CD14-positive monocyte (primary cell): Measurements from ENCODE around the gene BCR. TPM values are rescaled to one million over a fixed set of nuclear protein-coding genes. Genes with fewer than 3 reads are reported as not detected.
A peak's percentile ranks its signal among the peaks of the same experiment; 100 is the strongest.

Experiments used
- DNase-seq, 3 donors: peaks; one replicate each; pipeline ENCODE4 v3.0.0-alpha.2; 2011 to 2022
- H2AFZ ChIP-seq: 2 replicates; pipeline ENCODE4 v1.6.0; 2012; ENCODE audit warnings: mild to moderate bottlenecking, low read depth, low read length, inconsistent platforms; ENCODE audit not compliant: insufficient read depth, poor library complexity, severe bottlenecking
- H3K27ac ChIP-seq, 2 donors: 1 replicate in 1 of 2; 2 replicates in 1 of 2; pipeline ENCODE4 v1.5.1; 2012 to 2013; ENCODE audit warnings: low read length in 2 of 2, control low read depth in 1 of 2, inconsistent platforms in 1 of 2, low read depth in 1 of 2, mild to moderate bottlenecking in 1 of 2
- H3K27me3 ChIP-seq, 2 donors: one replicate each; pipeline versions ENCODE4 v1.6.0 to v1.6.1; 2011 to 2013; ENCODE audit warnings: low read length in 2 of 2; ENCODE audit not compliant: control insufficient read depth in 2 of 2, insufficient read depth in 2 of 2
- H3K36me3 ChIP-seq, 2 donors: replicated peaks in 1 of 2; 1 replicate in 1 of 2; 2 replicates in 1 of 2; pipeline versions ENCODE4 v1.5.1 to v1.6.1; 2012 to 2013; ENCODE audit warnings: low read length in 2 of 2, control low read depth in 1 of 2, inconsistent platforms in 1 of 2, mild to moderate bottlenecking in 1 of 2; ENCODE audit not compliant: insufficient read depth in 2 of 2, control insufficient read depth in 1 of 2
- H3K4me1 ChIP-seq, 2 donors: 1 replicate in 1 of 2; 2 replicates in 1 of 2; pipeline versions ENCODE4 v1.5.1 to v1.6.1; 2012 to 2013; ENCODE audit warnings: low read length in 2 of 2, control low read depth in 1 of 2, inconsistent platforms in 1 of 2, mild to moderate bottlenecking in 1 of 2, moderate library complexity in 1 of 2; ENCODE audit not compliant: insufficient read depth in 2 of 2, control insufficient read depth in 1 of 2
- H3K4me2 ChIP-seq: replicated peaks from 2 replicates; pipeline ENCODE3; 2012; ENCODE audit warnings: low read length, moderate library complexity, mild to moderate bottlenecking; ENCODE audit not compliant: poor library complexity, severe bottlenecking; ENCODE audit errors: extremely low read depth
- H3K4me3 ChIP-seq, 3 experiments: fragments of 200-600 bp in 1 of 3; sonication (generic) in 1 of 3; replicated peaks in 1 of 3; 1 replicate in 2 of 3; 2 replicates in 1 of 3; pipeline ENCODE4 v1.5.1; 2011 to 2013; ENCODE audit warnings: low read length in 3 of 3, mild to moderate bottlenecking in 3 of 3, control low read depth in 2 of 3, low read depth in 2 of 3, inconsistent platforms in 1 of 3, moderate library complexity in 1 of 3
- H3K79me2 ChIP-seq: 2 replicates; pipeline ENCODE4 v1.6.0; 2012; ENCODE audit warnings: mild to moderate bottlenecking, control low read depth, inconsistent platforms, low read length, moderate library complexity; ENCODE audit not compliant: insufficient read depth
- H3K9ac ChIP-seq: 2 replicates; pipeline ENCODE4 v1.6.0; 2017; ENCODE audit warnings: low read length, mild to moderate bottlenecking; ENCODE audit not compliant: insufficient read depth, poor library complexity, severe bottlenecking
- H3K9me3 ChIP-seq, 2 donors: replicated peaks in 1 of 2; 1 replicate in 1 of 2; 2 replicates in 1 of 2; pipeline versions ENCODE4 v1.5.1 to v1.6.1; 2012 to 2013; ENCODE audit warnings: low read length in 2 of 2, control low read depth in 1 of 2; ENCODE audit not compliant: control insufficient read depth in 1 of 2, insufficient read depth in 1 of 2
- H4K20me1 ChIP-seq: 2 replicates; pipeline ENCODE4 v1.6.0; 2012; ENCODE audit warnings: mild to moderate bottlenecking, low read length, control low read depth, moderate library complexity; ENCODE audit not compliant: insufficient read depth
- H3K27ac Mint-ChIP-seq, 7 donors: one replicate each; pipeline ENCODE4 v1.8.0; 2020; ENCODE audit warnings: mild to moderate bottlenecking in 7 of 7, mixed read lengths in 7 of 7, moderate library complexity in 6 of 7, inconsistent platforms in 2 of 7
- H3K27me3 Mint-ChIP-seq, 3 donors: one replicate each; pipeline ENCODE4 v1.8.0; 2021 to 2022; ENCODE audit warnings: low read depth in 3 of 3, mild to moderate bottlenecking in 3 of 3, mixed read lengths in 3 of 3, moderate library complexity in 3 of 3, inconsistent platforms in 1 of 3
- H3K36me3 Mint-ChIP-seq, 2 donors: one replicate each; pipeline ENCODE4 v1.8.0; 2020; ENCODE audit warnings: mixed read lengths in 2 of 2, inconsistent platforms in 1 of 2, mild to moderate bottlenecking in 1 of 2
- H3K4me1 Mint-ChIP-seq: one replicate; pipeline ENCODE4 v1.8.0; 2020; ENCODE audit warnings: mild to moderate bottlenecking, mixed read lengths
- H3K4me3 Mint-ChIP-seq, 2 donors: one replicate each; pipeline ENCODE4 v1.8.0; 2020; ENCODE audit warnings: mild to moderate bottlenecking in 2 of 2, mixed read lengths in 2 of 2, moderate library complexity in 1 of 2
- H3K9me3 Mint-ChIP-seq, 7 donors: one replicate each; pipeline ENCODE4 v1.8.0; 2020 to 2022; ENCODE audit warnings: mixed read lengths in 7 of 7, mild to moderate bottlenecking in 6 of 7, moderate library complexity in 6 of 7, inconsistent platforms in 2 of 7
- CTCF ChIP-seq: fragments of 200-600 bp; IDR thresholded peaks from one replicate; pipeline ENCODE4 v1.8.0; 2022; ENCODE audit warnings: antibody characterized with exemption, mild to moderate bottlenecking
- WGBS: methylation state at CpG from one replicate; pipeline ENCODE4 v1.1.5; 2013; ENCODE audit warnings: missing lambda C conversion rate; ENCODE audit not compliant: insufficient coverage; 5-methylcytosine and 5-hydroxymethylcytosine counted together
- intact Hi-C, 2 donors: fragments of 100-400 bp; cut with micrococcal nuclease; formaldehyde crosslinking; loops; one replicate each; pipeline versions ENCODE4 v1.15.0 to v1.15.1; 2023
- polyA plus RNA-seq, 3 donors: library from polyadenylated mRNA; depleted of rRNA in 1 of 3; unstranded in 2 of 3; stranded (reverse) in 1 of 3; fragments of 300-500 nt in 2 of 3; fragments of >200 nt in 1 of 3; fragmentation: Illumina TruSeq in 2 of 3; gene quantifications; 1 replicate in 2 of 3; 2 replicates in 1 of 3; pipeline ENCODE4 v1.2.3, GENCODE V29; 2012 to 2021

The BCR gene
- polyA plus RNA-seq, 3 donors: 0.97 to 20.9 (median 0.97) TPM

GRCh38 chr22:23280356-23281052 lies 100.2 kb downstream of the BCR start:
- 88% methylated on average over 9 of the region's 13 CpGs for WGBS
- Histone ChIP-seq H3K27ac (no peak overlapping the region), H3K9me3 (no peaks in the 10 kb centered on the region), H3K36me3 (peaks cover 67 to 90% of the 10 kb centered on the region in 2 donors), H2AFZ (no peak overlapping the region), H4K20me1 (peaks cover 21% of the 10 kb centered on the region), H3K4me1 (peaks cover 3 to 9% of the 10 kb centered on the region in 2 donors), H3K27me3 (no peaks in the 10 kb centered on the region), H3K4me2 (no peak overlapping the region), H3K9ac (no peak overlapping the region), H3K79me2 (no peaks in the 10 kb centered on the region), H3K4me3 (no peak overlapping the region)
- TF ChIP-seq CTCF: no peak
- peaks cover 55 to 86% of the 10 kb centered on the region in 2 donors for H3K36me3 Mint-ChIP-seq
- H3K4me1 Mint-ChIP-seq: peaks cover 8% of the 10 kb centered on the region
- no peak overlapping the region for H3K4me3 Mint-ChIP-seq
- no peaks in the 10 kb centered on the region for H3K27me3 Mint-ChIP-seq
- no peak for DNase-seq
- H3K9me3 Mint-ChIP-seq: peaks cover 0 to 2% (median 0%) of the 10 kb centered on the region in 7 donors
- H3K27ac Mint-ChIP-seq: peak overlapping the region in 1 of 7 donors; percentile 68
- intact Hi-C loops: loop anchor here (1.0 to 10.0 kb wide), 3 partner anchors 100 to 326 kb away; partner anchors contain the start of gene BCR (in 1 of the 2)

- DNase-seq: no peak
- H3K36me3 ChIP-seq: peaks cover 69 to 90% of the 10 kb centered on the region in 2 donors
- Mint-ChIP-seq H3K27me3 (no peaks in the 10 kb centered on the region), H3K27ac (no peak overlapping the region), H3K36me3 (peaks cover 54 to 86% of the 10 kb centered on the region in 2 donors), H3K4me1 (peaks cover 8% of the 10 kb centered on the region), H3K4me3 (no peak overlapping the region), H3K9me3 (peaks cover 0 to 2% (median 0%) of the 10 kb centered on the region in 7 donors)
- H3K4me1 ChIP-seq: peaks cover 3 to 9% of the 10 kb centered on the region in 2 donors
- no peak overlapping the region for H3K4me2 ChIP-seq
- no peak overlapping the region for H3K9ac ChIP-seq
- no peak overlapping the region for H3K27ac ChIP-seq
- peaks cover 21% of the 10 kb centered on the region for H4K20me1 ChIP-seq
- no peak overlapping the region for H3K4me3 ChIP-seq
- H3K79me2 ChIP-seq: no peaks in the 10 kb centered on the region
- no peak for TF ChIP-seq CTCF
- H3K9me3 ChIP-seq: no peaks in the 10 kb centered on the region
- no peak overlapping the region for H2AFZ ChIP-seq
- 94% methylated on average over 11 of the region's 11 CpGs for WGBS
- intact Hi-C loops: loop anchor here (1.0 to 10.0 kb wide), 3 partner anchors 101 to 326 kb away; partner anchors contain the start of gene BCR (in 1 of the 2)
- H3K27me3 ChIP-seq: no peaks in the 10 kb centered on the region
These were observed 100.7 kb downstream of the BCR start for GRCh38 chr22:23281053-23281405.
